ENCODE data around the gene ENTHD1. TPM values are rescaled to one million over a fixed set of nuclear protein-coding genes. Genes with fewer than 3 reads are reported as not detected.

The ENTHD1 gene
- total RNA-seq, 2 donors from 2014 or later: 0.09 to 5.1 TPM

GRCh38 chr22:39859903-39860588, 33.5 kb downstream of the ENTHD1 start:
- no peak overlapping the region for H3K27ac ChIP-seq
- H3K4me3 ChIP-seq: no peak overlapping the region
- TF ChIP-seq POLR2AphosphoS5 (IDR thresholded peaks at IDR 0.05): no peak
- no peak for TF ChIP-seq POLR2A (IDR thresholded peaks at IDR 0.05)
- TF ChIP-seq, protein P1, sequence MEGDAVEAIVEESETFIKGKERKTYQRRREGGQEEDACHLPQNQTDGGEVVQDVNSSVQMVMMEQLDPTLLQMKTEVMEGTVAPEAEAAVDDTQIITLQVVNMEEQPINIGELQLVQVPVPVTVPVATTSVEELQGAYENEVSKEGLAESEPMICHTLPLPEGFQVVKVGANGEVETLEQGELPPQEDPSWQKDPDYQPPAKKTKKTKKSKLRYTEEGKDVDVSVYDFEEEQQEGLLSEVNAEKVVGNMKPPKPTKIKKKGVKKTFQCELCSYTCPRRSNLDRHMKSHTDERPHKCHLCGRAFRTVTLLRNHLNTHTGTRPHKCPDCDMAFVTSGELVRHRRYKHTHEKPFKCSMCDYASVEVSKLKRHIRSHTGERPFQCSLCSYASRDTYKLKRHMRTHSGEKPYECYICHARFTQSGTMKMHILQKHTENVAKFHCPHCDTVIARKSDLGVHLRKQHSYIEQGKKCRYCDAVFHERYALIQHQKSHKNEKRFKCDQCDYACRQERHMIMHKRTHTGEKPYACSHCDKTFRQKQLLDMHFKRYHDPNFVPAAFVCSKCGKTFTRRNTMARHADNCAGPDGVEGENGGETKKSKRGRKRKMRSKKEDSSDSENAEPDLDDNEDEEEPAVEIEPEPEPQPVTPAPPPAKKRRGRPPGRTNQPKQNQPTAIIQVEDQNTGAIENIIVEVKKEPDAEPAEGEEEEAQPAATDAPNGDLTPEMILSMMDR (IDR thresholded peaks at IDR 0.05): no peak
- no peaks in the 10 kb centered on the region for H3K4me1 ChIP-seq (replicated peaks)
- no peaks in the 10 kb centered on the region for H3K27me3 ChIP-seq (replicated peaks; ENCODE audit: insufficient read depth)
- intact Hi-C loops (cut with DNase I): no loop called here
- no peak for DNase-seq (ENCODE audit: low spot score)
- WGBS: 75% methylated on average over 7 of the region's 7 CpGs
- H3K9me3 ChIP-seq: no peaks in the 10 kb centered on the region
- no peaks in the 10 kb centered on the region for H3K36me3 ChIP-seq

DNA sequence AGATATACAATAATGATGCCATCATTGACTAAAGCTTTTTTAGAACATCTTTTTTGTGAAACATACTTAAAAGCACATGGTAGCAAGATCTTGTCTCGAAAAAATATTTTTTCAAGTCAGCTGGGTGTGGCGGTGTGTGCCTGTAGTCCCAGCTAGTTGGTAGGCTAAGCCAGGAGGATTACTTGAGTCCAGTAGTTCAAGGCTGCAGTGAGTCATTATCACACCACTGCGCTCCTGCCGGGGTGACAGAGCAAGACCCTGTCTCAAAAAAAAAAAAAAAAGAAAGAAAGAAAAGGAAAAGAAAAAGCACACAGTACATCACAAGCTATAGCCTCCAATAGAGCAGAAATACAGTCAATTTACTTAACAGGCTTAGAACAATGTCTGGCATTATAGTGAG, 37.0 kb downstream of the ENTHD1 start:
- 91% methylated on average over 4 of the region's 4 CpGs for WGBS

DNA sequence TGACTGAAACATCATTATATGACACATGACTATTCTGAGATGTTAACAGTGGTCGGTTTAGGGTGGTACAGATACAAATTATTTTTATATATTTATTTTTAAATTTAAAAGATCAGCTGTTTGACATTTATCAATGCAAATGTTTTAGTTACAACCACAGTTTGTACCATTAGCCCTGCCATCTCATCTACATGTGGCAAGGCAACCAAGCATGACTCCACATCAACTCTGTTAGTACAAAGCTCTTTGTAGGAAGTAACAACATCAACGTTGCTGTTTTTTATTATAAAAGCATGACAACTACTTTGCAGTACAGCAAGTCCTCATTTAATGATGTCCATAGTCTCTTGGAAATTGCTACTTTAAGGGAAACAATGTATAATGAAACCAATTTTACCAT, 40.8 kb downstream of the ENTHD1 start:
- 70% methylated on average over 2 of the region's 2 CpGs for WGBS
- TF ChIP-seq POLR2AphosphoS5 (IDR thresholded peaks at IDR 0.05): no peak
- no peak for TF ChIP-seq POLR2A (IDR thresholded peaks at IDR 0.05)
- TF ChIP-seq, protein P1 (IDR thresholded peaks at IDR 0.05): no peak
- H3K36me3 ChIP-seq: no peaks in the 10 kb centered on the region
- H3K27me3 ChIP-seq (replicated peaks; ENCODE audit: insufficient read depth): no peaks in the 10 kb centered on the region
- H3K4me3 ChIP-seq: no peak overlapping the region
- no peak for DNase-seq (ENCODE audit: low spot score)
- H3K27ac ChIP-seq: no peak overlapping the region
- H3K4me1 ChIP-seq (replicated peaks): no peaks in the 10 kb centered on the region
- intact Hi-C loops (cut with DNase I): no loop called here
- no peaks in the 10 kb centered on the region for H3K9me3 ChIP-seq

More for the DNA sequence above, 37.0 kb downstream of the ENTHD1 start:
- no peak overlapping the region for H3K4me3 ChIP-seq
- intact Hi-C loops (cut with DNase I): no loop called here
- H3K27ac ChIP-seq: no peak overlapping the region
- TF ChIP-seq POLR2AphosphoS5 (IDR thresholded peaks at IDR 0.05) (no peak), POLR2A (IDR thresholded peaks at IDR 0.05) (no peak)
- TF ChIP-seq, protein P1 (IDR thresholded peaks at IDR 0.05): no peak
- DNase-seq (ENCODE audit: low spot score): no peak
- no peaks in the 10 kb centered on the region for H3K27me3 ChIP-seq (replicated peaks; ENCODE audit: insufficient read depth)
- no peaks in the 10 kb centered on the region for H3K9me3 ChIP-seq
- no peaks in the 10 kb centered on the region for H3K36me3 ChIP-seq
- no peaks in the 10 kb centered on the region for H3K4me1 ChIP-seq (replicated peaks)

GRCh38 chr22:39851606-39852315, 41.8 kb downstream of the ENTHD1 start:
- Histone ChIP-seq H3K27me3 (replicated peaks; ENCODE audit: insufficient read depth) (no peaks in the 10 kb centered on the region), H3K27ac (no peak overlapping the region), H3K4me1 (replicated peaks) (no peaks in the 10 kb centered on the region), H3K9me3 (no peaks in the 10 kb centered on the region), H3K36me3 (no peaks in the 10 kb centered on the region), H3K4me3 (no peak overlapping the region)
- 93% methylated on average over 4 of the region's 4 CpGs for WGBS
- intact Hi-C loops (cut with DNase I): no loop called here
- DNase-seq (ENCODE audit: low spot score): no peak
- TF ChIP-seq POLR2A (IDR thresholded peaks at IDR 0.05) (no peak), POLR2AphosphoS5 (IDR thresholded peaks at IDR 0.05) (no peak)
- TF ChIP-seq, protein P1 (IDR thresholded peaks at IDR 0.05): no peak
